ENCODE results near the gene TMEM135. TPM values are rescaled to one million over a fixed set of nuclear protein-coding genes. Genes with fewer than 3 reads are reported as not detected.
A peak's percentile ranks its signal among the peaks of the same experiment; 100 is the strongest.
"Not testable (repeated sequence)": the region's sequence is repeated elsewhere in the genome, so short reads cannot be mapped to it uniquely, and the experiment has no call there.

TMEM135 gene
- total RNA-seq, 1 experiment from 2014 or later: 70.3 TPM

DNA sequence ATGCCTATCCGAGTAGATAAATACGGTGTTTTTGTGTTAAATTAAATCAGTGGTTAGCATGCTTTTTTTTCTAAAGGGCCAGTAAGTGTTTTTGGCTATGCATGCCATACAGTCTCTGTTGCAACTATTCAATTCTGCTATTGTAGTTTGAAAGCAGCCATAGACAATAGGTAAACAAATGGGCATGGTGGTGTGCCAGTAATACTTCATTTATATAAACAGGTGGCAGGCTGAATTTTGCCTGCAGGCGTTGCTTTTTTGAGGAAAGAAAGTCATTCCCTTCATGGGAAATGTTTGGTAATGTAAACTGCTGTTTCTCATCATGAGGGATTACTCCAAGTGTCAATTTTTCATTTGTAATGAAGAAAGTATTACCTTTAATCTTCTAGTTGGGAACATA is 106.5 kb downstream of the TMEM135 start:
- BruUV-seq (replicated peaks): no TSS peak
- Histone ChIP-seq H3K36me3 (ENCODE audit: insufficient read depth, low read length, poor library complexity, severe bottlenecking) (peaks cover 7% of the 10 kb centered on the region), H3K27me3 (replicated peaks; ENCODE audit: insufficient read depth, low read depth, low read length, poor library complexity) (no peaks in the 10 kb centered on the region), H3K4me3 (ENCODE audit: low read depth, low read length, poor library complexity, severe bottlenecking) (no peak overlapping the region), H3K4me1 (ENCODE audit: insufficient read depth, low read length, poor library complexity, severe bottlenecking) (peaks cover 31% of the 10 kb centered on the region), H3K9me3 (ENCODE audit: low read depth, low read length, poor library complexity, severe bottlenecking) (peaks cover 15% of the 10 kb centered on the region), H3K27ac (ENCODE audit: low read depth, low read length, poor library complexity, severe bottlenecking) (no peak overlapping the region)
- POLR2A ChIA-PET (ENCODE audit: low non-redundant PET): no interaction called here
- CTCF ChIA-PET: interaction anchor here (0.6 kb wide), 1 partner anchor 126 kb away, joined by 3 read pairs; no protein-coding TSS in a partner anchor
- DNase-seq (ENCODE audit: low spot score): no peak
- no peak for TF ChIP-seq EZH2 (IDR thresholded peaks at IDR 0.05; ENCODE audit: borderline replicate concordance, low read depth, low read length, poor library complexity, severe bottlenecking)
- TF ChIP-seq, protein P1, sequence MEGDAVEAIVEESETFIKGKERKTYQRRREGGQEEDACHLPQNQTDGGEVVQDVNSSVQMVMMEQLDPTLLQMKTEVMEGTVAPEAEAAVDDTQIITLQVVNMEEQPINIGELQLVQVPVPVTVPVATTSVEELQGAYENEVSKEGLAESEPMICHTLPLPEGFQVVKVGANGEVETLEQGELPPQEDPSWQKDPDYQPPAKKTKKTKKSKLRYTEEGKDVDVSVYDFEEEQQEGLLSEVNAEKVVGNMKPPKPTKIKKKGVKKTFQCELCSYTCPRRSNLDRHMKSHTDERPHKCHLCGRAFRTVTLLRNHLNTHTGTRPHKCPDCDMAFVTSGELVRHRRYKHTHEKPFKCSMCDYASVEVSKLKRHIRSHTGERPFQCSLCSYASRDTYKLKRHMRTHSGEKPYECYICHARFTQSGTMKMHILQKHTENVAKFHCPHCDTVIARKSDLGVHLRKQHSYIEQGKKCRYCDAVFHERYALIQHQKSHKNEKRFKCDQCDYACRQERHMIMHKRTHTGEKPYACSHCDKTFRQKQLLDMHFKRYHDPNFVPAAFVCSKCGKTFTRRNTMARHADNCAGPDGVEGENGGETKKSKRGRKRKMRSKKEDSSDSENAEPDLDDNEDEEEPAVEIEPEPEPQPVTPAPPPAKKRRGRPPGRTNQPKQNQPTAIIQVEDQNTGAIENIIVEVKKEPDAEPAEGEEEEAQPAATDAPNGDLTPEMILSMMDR (conservative IDR thresholded peaks at IDR 0.05; ENCODE audit: low read depth, low read length): no peak
- intact Hi-C loops (cut with micrococcal nuclease; ENCODE audit: unreplicated experiment): no loop called here

DNA sequence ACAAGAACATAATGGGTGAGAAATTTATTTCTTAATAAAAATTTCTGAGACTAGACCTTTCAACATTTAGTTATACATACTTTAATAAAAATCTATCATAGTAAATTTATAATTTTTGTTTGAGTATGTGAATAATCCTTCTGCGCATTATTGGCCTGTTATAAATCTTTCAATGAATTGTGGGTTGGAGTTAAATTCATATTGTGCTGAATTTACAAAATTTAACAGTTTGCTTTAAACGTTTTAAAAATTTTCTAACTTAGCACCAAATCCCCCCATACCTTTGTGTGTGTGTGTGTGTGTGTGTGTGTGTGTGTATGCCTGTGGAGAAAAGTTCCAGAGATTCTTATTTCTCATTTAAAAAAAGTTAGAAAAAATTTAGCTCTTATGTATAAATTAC is 111.0 kb downstream of the TMEM135 start:
- TF ChIP-seq, protein P1 (conservative IDR thresholded peaks at IDR 0.05; ENCODE audit: low read depth, low read length): no peak
- no peak for TF ChIP-seq EZH2 (IDR thresholded peaks at IDR 0.05; ENCODE audit: borderline replicate concordance, low read depth, low read length, poor library complexity, severe bottlenecking)
- peak overlapping the region; percentile 2 for H3K27ac ChIP-seq (ENCODE audit: low read depth, low read length, poor library complexity, severe bottlenecking)
- no peaks in the 10 kb centered on the region for H3K36me3 ChIP-seq (ENCODE audit: insufficient read depth, low read length, poor library complexity, severe bottlenecking)
- POLR2A ChIA-PET (ENCODE audit: low non-redundant PET): no interaction called here
- DNase-seq (ENCODE audit: low spot score): no peak
- intact Hi-C loops (cut with micrococcal nuclease; ENCODE audit: unreplicated experiment): no loop called here
- no peaks in the 10 kb centered on the region for H3K27me3 ChIP-seq (replicated peaks; ENCODE audit: insufficient read depth, low read depth, low read length, poor library complexity)
- peaks cover 4% of the 10 kb centered on the region for H3K9me3 ChIP-seq (ENCODE audit: low read depth, low read length, poor library complexity, severe bottlenecking)
- peaks cover 18% of the 10 kb centered on the region for H3K4me1 ChIP-seq (ENCODE audit: insufficient read depth, low read length, poor library complexity, severe bottlenecking)
- no TSS peak for BruUV-seq (replicated peaks)
- H3K4me3 ChIP-seq (ENCODE audit: low read depth, low read length, poor library complexity, severe bottlenecking): no peak overlapping the region
- CTCF ChIA-PET: no interaction called here

DNA sequence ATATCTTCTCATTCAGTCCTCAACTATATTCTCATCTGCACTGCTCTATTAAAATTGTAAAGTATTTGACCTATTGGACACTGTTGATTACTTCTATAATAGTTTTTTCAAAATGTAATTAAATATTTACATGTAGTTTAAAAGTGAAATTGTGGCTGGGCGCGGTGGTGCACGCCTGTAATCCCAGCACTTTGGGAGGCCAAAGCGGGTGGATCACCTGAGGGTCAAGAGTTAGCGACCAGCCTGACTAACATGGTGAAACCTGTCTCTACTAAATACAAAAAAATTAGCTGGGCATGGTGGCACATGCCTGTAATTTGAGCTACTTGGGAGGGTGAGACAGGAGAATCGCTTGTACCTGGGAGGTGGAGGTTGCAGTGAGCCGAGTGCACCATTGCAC is 112.0 kb downstream of the TMEM135 start:
- CTCF ChIA-PET; H3K27me3 ChIP-seq (replicated peaks; ENCODE audit: insufficient read depth, low read depth, low read length, poor library complexity); H3K4me3 ChIP-seq (ENCODE audit: low read depth, low read length, poor library complexity, severe bottlenecking); BruUV-seq (replicated peaks); POLR2A ChIA-PET (ENCODE audit: low non-redundant PET); H3K36me3 ChIP-seq (ENCODE audit: insufficient read depth, low read length, poor library complexity, severe bottlenecking); H3K27ac ChIP-seq (ENCODE audit: low read depth, low read length, poor library complexity, severe bottlenecking); H3K9me3 ChIP-seq (ENCODE audit: low read depth, low read length, poor library complexity, severe bottlenecking); intact Hi-C loops (cut with micrococcal nuclease; ENCODE audit: unreplicated experiment); DNase-seq (ENCODE audit: low spot score); H3K4me1 ChIP-seq (ENCODE audit: insufficient read depth, low read length, poor library complexity, severe bottlenecking): not testable (repeated sequence)

DNA sequence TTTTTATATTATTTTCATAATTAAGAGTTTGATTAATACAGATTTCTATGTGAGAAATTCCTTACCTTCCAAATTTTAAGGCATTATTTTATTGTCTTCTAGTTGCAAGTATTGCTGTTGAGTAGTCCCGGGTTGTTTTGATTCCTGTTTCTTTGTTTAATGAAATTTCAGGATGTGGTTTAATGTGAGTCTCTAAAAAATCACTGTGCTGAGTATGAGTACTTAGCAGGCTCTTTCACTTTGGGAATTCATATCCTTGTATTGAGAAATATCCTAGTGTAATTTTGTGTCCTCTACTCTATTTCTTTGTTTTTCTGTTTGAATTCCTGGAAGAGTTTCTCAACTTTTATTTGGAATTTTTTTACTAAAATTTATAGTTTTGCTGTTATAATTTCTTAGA is 113.2 kb downstream of the TMEM135 start:
- H3K9me3 ChIP-seq (ENCODE audit: low read depth, low read length, poor library complexity, severe bottlenecking): peaks cover 4% of the 10 kb centered on the region
- H3K36me3 ChIP-seq (ENCODE audit: insufficient read depth, low read length, poor library complexity, severe bottlenecking): no peaks in the 10 kb centered on the region
- peaks cover 10% of the 10 kb centered on the region for H3K4me1 ChIP-seq (ENCODE audit: insufficient read depth, low read length, poor library complexity, severe bottlenecking)
- intact Hi-C loops (cut with micrococcal nuclease; ENCODE audit: unreplicated experiment): no loop called here
- TF ChIP-seq, protein P1 (conservative IDR thresholded peaks at IDR 0.05; ENCODE audit: low read depth, low read length): no peak
- no peak for TF ChIP-seq EZH2 (IDR thresholded peaks at IDR 0.05; ENCODE audit: borderline replicate concordance, low read depth, low read length, poor library complexity, severe bottlenecking)
- no peaks in the 10 kb centered on the region for H3K27me3 ChIP-seq (replicated peaks; ENCODE audit: insufficient read depth, low read depth, low read length, poor library complexity)
- no peak overlapping the region for H3K27ac ChIP-seq (ENCODE audit: low read depth, low read length, poor library complexity, severe bottlenecking)
- no peak overlapping the region for H3K4me3 ChIP-seq (ENCODE audit: low read depth, low read length, poor library complexity, severe bottlenecking)
- DNase-seq (ENCODE audit: low spot score): no peak
- no TSS peak for BruUV-seq (replicated peaks)
- ChIA-PET CTCF (no interaction called here), POLR2A (ENCODE audit: low non-redundant PET) (no interaction called here)
